Stimulated activated CD8-positive, alpha-beta memory T cell treated with anti-CD3 and anti-CD28 coated beads, Interleukin-7, amount 100 ng/mL, for 1 hour (primary cell): ENCODE results near the gene ABCG2.

Experiments
- DNase-seq, 2 donors: peaks; one replicate each; pipeline ENCODE4 v3.0.0-alpha.2; 2020; ENCODE audit warnings: low read depth in 2 of 2

The ABCG2 gene

DNA sequence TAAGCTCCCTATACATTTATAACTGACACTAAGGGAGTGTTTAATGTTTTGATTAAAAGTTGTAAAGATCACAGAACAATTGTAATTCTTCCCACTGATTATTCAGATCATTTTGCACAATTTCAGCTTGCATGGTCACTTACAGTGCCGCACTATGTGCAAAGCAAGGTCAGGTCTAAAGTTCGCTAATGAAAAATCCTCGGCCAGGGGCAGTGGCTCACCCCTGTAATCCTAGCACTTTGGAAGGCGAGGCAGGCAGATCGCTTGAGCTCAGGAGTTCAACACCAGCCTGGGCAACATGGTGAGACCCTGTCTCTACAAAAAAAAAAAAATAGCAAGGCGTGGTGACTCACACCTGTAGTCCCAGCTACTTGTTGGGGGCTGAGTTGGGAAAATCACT, 94.0 kb downstream of the ABCG2 start:
- no peak for DNase-seq

DNA sequence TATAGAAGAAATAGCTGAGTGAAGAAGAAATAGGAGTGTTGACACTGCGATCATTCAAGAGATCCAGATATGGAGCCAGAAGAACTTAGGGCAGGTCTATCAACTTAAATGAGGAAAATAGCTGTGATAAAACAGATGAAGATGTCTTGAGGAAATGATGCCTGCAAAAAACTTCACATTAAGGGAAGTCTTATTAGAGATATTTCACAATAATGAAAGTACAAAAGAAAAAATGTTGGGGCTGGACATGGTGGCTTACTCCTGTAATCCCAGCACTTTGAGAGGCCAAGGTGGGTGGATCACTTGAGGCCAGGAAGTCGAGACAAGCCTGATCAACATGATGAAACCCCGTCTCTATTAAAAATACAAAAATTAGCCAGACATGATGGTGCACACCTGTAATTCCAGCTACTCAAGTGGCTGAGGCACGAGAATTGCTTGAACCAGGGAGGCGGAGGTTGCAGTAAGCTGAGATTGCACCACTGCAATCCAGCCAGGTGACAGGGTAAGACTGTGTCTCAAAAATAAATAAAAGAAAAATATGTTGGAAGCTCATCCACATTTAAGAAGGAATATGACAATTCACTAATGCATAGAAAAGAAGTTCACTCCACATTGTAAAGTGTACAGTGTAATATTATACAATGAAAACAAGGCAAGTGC, 94.7 kb downstream of the ABCG2 start:
- DNase-seq = no peak

DNA sequence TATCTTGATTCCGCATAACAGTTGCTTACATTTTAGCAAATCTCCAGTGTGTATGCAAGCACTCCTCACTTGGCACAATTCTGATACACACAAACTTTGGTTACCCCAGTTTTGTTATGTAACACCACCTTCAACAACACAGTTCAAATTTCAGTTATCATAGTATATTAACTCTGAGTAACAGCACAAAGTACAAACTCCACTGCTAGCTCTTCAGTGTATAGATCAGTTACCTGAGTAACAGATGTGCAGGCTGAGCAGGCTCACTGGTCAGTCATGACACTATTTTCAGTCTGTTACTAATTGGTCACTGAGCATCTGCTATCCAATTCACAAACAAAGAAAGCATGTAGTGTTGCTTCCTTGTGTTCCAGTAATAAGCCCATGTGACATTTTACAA, 95.6 kb downstream of the ABCG2 start:
- DNase-seq = no peak

DNA sequence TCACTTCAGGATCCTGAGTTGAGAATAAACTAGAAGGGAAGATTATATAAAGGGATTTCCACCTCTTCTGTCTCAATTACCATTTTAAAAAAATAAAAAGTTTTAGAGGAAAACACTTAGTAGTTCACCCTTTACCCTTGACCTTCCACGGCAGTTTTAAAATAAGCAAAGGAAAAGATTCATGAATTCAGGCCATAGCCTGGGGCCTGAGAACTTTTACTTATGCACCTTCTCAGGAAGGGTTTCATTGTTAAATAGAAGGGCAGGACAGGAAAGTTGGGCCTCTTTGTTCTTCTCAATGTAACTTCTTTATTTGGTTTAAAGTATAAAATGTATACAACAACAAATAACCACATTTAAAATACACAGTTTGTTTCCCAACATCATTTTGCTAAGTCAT, 96.1 kb downstream of the ABCG2 start:
- no peak for DNase-seq

DNA sequence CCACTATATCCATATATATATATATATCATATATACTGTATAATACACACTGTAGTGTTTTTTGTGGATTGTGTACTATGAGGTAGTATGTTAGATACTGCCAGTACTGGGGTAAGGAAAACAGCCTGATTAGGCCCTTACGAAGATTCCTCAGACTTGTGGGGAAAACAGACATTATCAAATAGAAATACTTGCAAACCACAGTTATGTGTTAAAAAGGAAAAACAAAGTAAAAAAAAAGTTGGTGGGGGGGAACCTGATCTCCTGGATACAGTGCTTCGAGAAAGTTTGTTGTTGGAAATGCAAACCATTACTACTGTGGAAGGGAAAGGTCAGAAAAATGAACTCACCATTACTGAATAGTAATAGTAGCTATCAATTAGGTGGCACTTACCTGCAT, 98.0 kb downstream of the ABCG2 start:
- no peak for DNase-seq

DNA sequence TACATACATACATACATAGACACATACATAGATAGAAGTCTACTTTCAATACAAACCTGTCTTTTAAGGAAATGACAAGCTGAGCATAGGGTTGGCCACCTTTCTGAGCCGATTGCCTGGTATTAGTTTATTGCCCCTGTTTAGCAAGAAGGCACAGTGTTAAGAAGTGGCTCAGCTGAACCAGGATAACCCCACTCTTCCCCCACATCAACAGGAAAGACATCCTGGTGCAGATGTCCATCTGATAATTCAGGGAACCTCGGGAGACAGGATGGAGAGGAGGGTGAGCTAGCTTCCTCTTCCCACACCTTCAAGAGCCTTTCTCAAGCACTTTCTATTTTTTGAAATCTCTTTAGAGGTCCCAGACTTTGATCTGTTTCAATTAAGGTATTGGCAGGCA, 98.7 kb downstream of the ABCG2 start:
- no peak for DNase-seq

DNA sequence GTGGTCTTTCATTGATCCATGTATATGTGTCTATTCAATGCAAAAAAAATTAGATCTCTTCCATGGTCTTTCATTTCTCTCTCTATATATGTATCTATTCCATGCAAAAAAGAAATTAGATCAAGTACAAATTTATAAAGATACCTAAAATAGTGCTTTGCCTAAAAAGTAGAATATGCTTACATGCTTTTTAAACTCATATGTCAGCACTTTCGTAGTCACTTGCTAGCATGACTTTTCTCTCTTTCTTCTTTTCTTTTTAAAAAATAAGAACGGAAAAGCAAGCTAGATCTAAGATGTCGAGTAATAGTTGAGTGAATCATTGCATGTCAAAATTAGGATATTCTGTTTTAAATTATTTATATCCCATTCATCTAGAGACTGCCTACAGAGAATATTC, 100.1 kb downstream of the ABCG2 start:
- DNase-seq = no peak

DNA sequence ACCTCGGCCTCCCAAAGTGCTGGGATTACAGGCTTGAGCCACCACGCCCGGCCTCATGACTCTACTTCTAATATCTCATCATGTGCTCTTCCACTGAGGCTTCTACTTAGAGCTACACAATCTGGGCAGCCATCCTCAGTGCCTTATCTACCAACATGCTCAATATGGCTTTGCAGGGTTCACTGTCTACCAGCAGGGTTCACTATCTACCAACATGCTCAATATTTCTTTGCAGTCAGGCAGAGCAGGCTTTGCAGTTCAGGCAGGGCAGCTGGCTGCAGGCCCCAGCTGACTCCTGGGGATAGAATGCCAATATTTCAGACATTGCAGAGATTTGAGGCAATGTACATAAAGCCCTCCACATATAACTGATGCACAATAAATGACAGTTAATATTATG, 103.5 kb downstream of the ABCG2 start:
- DNase-seq = no peak

DNA sequence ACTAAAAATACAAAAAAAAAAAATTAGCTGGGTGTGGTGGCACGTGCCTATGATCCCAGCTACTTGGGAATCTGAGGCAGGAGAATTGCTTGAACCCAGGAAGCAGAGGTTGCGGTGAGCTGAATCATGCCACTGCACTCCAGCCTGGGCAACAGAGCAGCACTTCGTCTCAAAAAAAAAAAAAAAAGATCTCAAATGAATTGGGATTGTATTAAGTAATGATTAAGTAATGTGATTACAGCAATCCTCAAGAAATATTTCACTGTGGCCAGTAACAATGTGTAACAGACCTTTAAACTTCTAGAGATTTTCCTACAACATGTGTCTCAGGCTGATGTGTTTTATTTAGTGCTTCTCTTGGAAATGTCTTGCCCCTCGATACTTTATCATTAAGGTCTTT, 104.2 kb downstream of the ABCG2 start:
- no peak for DNase-seq

DNA sequence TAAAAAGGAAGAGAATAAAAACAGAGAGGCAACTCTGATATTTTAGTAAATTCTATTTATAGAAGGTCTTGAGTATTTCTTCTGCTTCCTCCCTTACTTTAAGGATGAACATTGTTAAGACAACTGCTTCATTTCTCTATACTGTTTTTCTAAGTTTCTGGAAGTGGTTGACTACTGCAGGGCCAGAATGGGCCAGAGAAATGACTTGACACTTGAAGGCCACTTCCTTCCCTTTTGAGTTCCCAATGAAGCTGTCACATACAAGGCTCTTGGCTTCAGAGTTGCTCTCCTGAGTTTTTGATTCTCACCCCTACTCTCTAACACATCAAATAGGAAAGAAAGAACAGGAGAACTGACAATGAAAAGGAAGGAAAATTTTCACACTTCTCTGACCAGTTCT, 113.4 kb downstream of the ABCG2 start:
- no peak for DNase-seq

DNA sequence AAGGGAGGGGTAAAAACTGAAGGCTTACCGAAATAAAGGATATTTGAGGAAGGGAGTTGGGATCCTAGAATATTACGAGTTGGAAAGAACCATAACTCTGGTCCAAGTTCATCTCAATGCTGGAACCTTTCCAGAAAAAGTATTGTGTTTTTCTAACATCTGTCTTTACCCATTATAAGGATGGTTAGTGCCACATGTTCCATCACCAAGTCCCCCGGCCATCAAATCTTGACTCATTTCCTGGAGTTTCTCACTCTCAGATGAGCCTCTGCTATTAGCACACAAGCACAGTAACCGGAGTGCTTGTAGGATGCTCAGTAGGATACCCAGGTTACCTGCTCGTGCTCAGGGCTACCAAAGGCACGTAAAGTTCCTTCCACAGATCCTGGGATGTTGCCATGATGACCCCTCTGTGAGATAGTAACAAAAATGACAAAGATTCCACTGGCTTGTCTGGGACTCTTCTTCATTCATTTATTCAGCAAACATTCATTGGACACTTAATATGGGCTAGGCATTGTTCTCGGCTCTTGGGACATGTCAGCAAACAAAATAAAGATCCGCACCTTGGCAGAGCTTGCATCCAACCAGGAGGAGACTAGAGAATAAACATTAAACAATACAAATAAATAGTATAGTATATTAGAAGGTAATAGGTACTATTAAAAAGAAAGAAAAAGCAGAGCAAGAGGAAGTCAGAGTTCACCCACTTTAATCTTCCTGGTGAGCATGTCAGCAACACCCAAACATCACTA, 114.7 kb downstream of the ABCG2 start:
- no peak for DNase-seq

DNA sequence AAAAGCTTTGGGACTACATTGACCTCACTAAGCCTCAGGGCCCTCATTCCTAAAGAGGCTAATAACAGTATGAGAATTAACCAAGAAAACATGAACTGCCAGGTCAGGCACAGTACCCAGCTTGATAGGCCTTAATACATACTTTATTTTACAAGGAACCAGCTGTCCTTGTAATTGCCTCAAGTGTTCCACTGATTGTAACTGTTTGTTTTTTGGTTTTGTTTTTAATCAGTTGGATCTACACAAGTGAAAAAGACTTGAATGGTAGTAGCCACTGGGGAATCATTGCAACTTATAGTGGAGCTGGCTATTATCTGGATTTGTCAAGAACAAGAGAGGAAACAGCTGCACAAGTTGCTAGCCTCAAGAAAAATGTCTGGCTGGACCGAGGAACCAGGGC, 115.4 kb downstream of the ABCG2 start:
- DNase-seq = no peak

DNA sequence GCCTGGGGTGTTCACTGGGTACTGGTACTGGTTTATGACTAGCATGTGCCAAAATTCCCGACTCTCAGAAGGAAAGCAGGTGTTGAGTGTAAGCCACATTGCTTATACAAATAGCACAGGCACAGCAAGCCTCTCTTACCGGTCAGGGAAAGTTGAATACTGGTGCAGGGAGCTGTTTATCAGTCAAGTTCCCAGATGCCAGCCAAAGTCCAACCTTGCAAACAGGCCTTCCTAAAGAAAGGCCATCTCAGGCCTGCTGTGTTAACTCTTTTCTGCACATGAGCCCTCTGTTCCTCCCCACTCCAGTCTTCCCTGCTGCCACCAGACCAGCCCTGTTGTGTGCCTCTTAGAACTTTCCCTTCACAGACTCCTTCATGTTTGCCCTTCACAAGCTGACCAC, 116.8 kb downstream of the ABCG2 start:
- no peak for DNase-seq

DNA sequence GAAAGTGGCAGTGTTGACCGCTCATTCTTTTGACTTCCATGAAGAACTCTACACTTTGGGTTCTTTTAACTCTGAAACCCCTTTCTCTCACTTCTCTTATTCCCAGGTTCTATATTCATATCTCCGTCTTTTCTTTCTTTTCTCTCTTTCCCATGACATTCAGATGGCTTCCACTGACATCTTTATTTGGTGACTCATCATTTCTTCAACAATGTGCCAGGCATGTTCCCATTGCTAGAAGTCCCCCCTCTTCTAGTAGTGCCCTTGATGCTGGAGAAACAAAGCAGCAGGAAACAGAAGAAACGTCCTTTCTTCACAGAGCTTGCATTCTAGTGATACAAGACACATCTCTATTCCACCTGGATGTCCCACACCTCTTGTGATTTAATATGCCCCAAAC, 117.7 kb downstream of the ABCG2 start:
- no peak for DNase-seq
